Panc1 (cell line): ENCODE measurements around the gene ATG4D. TPM values are rescaled to one million over a fixed set of nuclear protein-coding genes. Genes with fewer than 3 reads are reported as not detected.

Source experiments
- ATAC-seq: fragments of 200-7000 bp; cut with Tn5 transposase; 2 replicates; pipeline ENCODE4 v1.9.1; 2020; ENCODE audit warnings: mild to moderate bottlenecking, moderate library complexity
- BruUV-seq: library from RNA; stranded (reverse); fragments of 400-500 nt; replicated peaks from 2 replicates; lab custom pipeline; 2021; lab: Mats Ljungman, UMichigan
- CTCF ChIA-PET: fragments of 300-600 bp; sonication (Branson Sonifier 250); formaldehyde crosslinking; loops from one replicate; lab custom pipeline; 2022; ENCODE audit warnings: antibody characterized with exemption; lab: Charles Lee
- POLR2A ChIA-PET: fragments of 300-600 bp; sonication (Branson Sonifier 250); formaldehyde crosslinking; loops from one replicate; lab custom pipeline; 2022; ENCODE audit warnings: antibody characterized with exemption; lab: Charles Lee
- DNase-seq: peaks from one replicate; pipeline ENCODE4 v3.0.0-alpha.2; 2010; ENCODE audit warnings: low read depth, low spot score
- H3K27ac ChIP-seq: 2 replicates; pipeline ENCODE4 v1.5.1; 2011; ENCODE audit warnings: mild to moderate bottlenecking, low read length, inconsistent platforms
- H3K27me3 ChIP-seq: fragments of 200-500 bp; sonication (Bioruptor generic); 2 replicates; pipeline ENCODE4 v1.6.0; 2014; ENCODE audit warnings: low read length, inconsistent platforms; ENCODE audit not compliant: control insufficient read depth, insufficient read depth
- H3K36me3 ChIP-seq: fragments of 200-500 bp; sonication (Bioruptor generic); 2 replicates; pipeline ENCODE4 v1.5.1; 2014; ENCODE audit warnings: inconsistent platforms, mild to moderate bottlenecking, low read length, moderate library complexity; ENCODE audit not compliant: control insufficient read depth, insufficient read depth
- H3K4me1 ChIP-seq: 2 replicates; pipeline ENCODE4 v1.5.1; 2011; ENCODE audit warnings: inconsistent platforms, mild to moderate bottlenecking, low read length, moderate library complexity; ENCODE audit not compliant: control insufficient read depth, insufficient read depth
- H3K4me3 ChIP-seq, 2 experiments: 2 replicates each; pipeline ENCODE4 v1.5.1; 2011 to 2012; ENCODE audit warnings: low read depth in 2 of 2, low read length in 2 of 2, mild to moderate bottlenecking in 2 of 2, inconsistent platforms in 1 of 2, moderate library complexity in 1 of 2
- H3K9me3 ChIP-seq: fragments of 200-500 bp; sonication (Bioruptor generic); 2 replicates; pipeline ENCODE4 v1.5.1; 2014; ENCODE audit warnings: low read depth, mild to moderate bottlenecking, inconsistent platforms, low read length, moderate library complexity; ENCODE audit not compliant: control insufficient read depth, insufficient read depth
- POLR2AphosphoS5 ChIP-seq: IDR thresholded peaks from 2 replicates; pipeline ENCODE4 v1.6.1; 2012; ENCODE audit warnings: mild to moderate bottlenecking, low read depth, low read length, moderate library complexity
- SIN3A ChIP-seq: IDR thresholded peaks from 2 replicates; pipeline ENCODE4 v1.6.1; 2012; ENCODE audit warnings: low read depth, mild to moderate bottlenecking, low read length, moderate library complexity, borderline replicate concordance; ENCODE audit not compliant: insufficient read depth
- TCF7L2 ChIP-seq: IDR thresholded peaks from 2 replicates; pipeline ENCODE4 v1.6.1; 2011; ENCODE audit warnings: mild to moderate bottlenecking, low read depth, low read length, inconsistent platforms
- in situ Hi-C: cut with HindIII; loops from 2 replicates; pipeline ENCODE4 v1.10.0; 2016; ENCODE audit warnings: low sequenced_read_pairs, low pct_unique_long_range_greater_than_20kb
- intact Hi-C: fragments of 100-400 bp; cut with micrococcal nuclease; formaldehyde crosslinking; loops from one replicate; pipeline ENCODE4 v1.10.0; 2022; ENCODE audit not compliant: unreplicated experiment
- total RNA-seq: library from RNA; stranded (reverse); gene quantifications from one replicate; pipeline ENCODE4 v1.2.1, GENCODE V29; 2021; ENCODE audit not compliant: unreplicated experiment
- TF ChIP-seq, protein P1 (sequence below): fragments of 450-650 bp; IDR thresholded peaks from 2 replicates; pipeline ENCODE4 v1.5.1; 2017; ENCODE audit warnings: mild to moderate bottlenecking
- TF ChIP-seq, protein P2 (sequence below), 2 experiments: IDR thresholded peaks; 2 replicates each; pipeline ENCODE4 v1.6.1; 2011 to 2012; ENCODE audit warnings: low read depth in 2 of 2, control low read depth in 1 of 2, low read length in 1 of 2, mild to moderate bottlenecking in 1 of 2, moderate library complexity in 1 of 2; ENCODE audit not compliant: insufficient read depth in 1 of 2

ATG4D gene
- total RNA-seq, 1 experiment from 2014 or later = 28.0 TPM

DNA sequence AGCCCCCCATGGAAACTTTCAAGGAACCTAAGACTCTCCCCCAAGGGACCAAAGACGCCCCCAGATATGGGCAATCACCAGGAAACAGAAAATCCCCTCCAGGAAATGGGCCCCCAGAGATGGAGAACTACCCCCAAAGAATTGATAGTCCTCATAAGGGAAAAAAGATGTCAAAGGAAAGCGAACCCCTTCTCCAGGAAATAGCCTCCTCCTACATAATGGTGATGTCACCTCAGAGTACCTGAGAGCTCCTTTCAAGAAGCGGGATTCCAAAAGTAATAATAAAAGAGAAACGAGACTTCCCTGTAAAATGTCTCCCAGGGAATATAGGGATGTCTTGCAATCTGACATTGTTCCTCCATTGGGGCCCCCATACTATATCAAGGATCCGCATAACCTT is 24.0 kb downstream of the ATG4D start:
- POLR2A ChIA-PET = interaction anchor here (0.9 kb wide), 1 partner anchor 167 kb away, joined by 3 read pairs; no protein-coding TSS in a partner anchor
- intact Hi-C loops = loop anchor here (5.0 kb wide), 1 partner anchor 130 kb away; no protein-coding TSS in a partner anchor
- in situ Hi-C loops = no loop called here
- Histone ChIP-seq H3K4me1 (peaks cover 23% of the 10 kb centered on the region), H3K9me3 (no peaks in the 10 kb centered on the region), H3K4me3 (peak overlapping the region; percentile 60 to 69), H3K27ac (peak overlapping the region; percentile 65), H3K36me3 (no peaks in the 10 kb centered on the region; the same call in 1 of the 2 replicates), H3K27me3 (no peaks in the 10 kb centered on the region)
- ATAC-seq (no peak), DNase-seq (no peak)
- TF ChIP-seq, protein P1, sequence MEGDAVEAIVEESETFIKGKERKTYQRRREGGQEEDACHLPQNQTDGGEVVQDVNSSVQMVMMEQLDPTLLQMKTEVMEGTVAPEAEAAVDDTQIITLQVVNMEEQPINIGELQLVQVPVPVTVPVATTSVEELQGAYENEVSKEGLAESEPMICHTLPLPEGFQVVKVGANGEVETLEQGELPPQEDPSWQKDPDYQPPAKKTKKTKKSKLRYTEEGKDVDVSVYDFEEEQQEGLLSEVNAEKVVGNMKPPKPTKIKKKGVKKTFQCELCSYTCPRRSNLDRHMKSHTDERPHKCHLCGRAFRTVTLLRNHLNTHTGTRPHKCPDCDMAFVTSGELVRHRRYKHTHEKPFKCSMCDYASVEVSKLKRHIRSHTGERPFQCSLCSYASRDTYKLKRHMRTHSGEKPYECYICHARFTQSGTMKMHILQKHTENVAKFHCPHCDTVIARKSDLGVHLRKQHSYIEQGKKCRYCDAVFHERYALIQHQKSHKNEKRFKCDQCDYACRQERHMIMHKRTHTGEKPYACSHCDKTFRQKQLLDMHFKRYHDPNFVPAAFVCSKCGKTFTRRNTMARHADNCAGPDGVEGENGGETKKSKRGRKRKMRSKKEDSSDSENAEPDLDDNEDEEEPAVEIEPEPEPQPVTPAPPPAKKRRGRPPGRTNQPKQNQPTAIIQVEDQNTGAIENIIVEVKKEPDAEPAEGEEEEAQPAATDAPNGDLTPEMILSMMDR = no peak
- TF ChIP-seq SIN3A = no peak
- no peak for TF ChIP-seq TCF7L2
- CTCF ChIA-PET = no interaction called here
- BruUV-seq = no TSS peak

DNA sequence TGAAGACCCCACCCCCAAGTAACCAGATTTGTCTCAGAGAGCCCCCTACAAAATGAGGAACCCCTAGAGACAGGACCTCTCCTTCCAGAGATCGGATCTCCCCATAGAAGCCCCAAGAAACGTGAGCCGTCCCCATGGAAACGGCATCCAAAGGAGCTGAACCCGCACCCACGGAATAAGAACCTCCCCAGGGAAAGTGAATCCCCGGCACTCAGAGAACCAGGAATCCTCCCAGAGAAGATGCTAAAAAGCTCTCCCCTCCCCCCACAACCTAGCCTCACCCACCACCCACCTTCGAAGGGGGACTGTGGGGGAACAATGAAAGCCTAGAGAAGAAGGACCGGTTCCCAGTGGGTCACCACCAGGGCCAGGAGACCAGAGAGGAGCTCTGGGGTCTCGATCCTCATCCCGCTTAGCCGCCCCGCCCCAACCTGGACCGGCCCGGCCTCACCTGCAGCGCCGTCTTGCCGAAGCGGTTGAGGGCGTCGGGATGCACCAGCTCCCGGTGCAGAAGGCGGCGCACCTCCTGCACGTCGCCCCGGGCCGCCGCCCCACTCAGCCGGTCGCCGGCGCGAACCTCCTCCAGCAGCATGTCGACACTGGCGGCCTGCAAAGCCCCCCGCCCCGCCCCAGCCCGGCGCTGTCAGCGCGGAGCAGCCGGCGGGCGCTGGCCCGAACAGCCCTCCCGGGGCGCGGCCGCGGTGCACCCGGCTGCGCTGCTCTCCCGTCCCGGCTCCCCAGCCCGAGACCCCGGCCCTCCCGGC is 24.5 kb downstream of the ATG4D start:
- peak overlapping the region; percentile 65 for H3K27ac ChIP-seq
- TF ChIP-seq, protein P2, sequence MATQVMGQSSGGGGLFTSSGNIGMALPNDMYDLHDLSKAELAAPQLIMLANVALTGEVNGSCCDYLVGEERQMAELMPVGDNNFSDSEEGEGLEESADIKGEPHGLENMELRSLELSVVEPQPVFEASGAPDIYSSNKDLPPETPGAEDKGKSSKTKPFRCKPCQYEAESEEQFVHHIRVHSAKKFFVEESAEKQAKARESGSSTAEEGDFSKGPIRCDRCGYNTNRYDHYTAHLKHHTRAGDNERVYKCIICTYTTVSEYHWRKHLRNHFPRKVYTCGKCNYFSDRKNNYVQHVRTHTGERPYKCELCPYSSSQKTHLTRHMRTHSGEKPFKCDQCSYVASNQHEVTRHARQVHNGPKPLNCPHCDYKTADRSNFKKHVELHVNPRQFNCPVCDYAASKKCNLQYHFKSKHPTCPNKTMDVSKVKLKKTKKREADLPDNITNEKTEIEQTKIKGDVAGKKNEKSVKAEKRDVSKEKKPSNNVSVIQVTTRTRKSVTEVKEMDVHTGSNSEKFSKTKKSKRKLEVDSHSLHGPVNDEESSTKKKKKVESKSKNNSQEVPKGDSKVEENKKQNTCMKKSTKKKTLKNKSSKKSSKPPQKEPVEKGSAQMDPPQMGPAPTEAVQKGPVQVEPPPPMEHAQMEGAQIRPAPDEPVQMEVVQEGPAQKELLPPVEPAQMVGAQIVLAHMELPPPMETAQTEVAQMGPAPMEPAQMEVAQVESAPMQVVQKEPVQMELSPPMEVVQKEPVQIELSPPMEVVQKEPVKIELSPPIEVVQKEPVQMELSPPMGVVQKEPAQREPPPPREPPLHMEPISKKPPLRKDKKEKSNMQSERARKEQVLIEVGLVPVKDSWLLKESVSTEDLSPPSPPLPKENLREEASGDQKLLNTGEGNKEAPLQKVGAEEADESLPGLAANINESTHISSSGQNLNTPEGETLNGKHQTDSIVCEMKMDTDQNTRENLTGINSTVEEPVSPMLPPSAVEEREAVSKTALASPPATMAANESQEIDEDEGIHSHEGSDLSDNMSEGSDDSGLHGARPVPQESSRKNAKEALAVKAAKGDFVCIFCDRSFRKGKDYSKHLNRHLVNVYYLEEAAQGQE (IDR thresholded peaks at IDR 0.05; ENCODE audit: insufficient read depth in 1 of 2, low read depth in 2 of 2, low read length in 1 of 2) = no peak
- TF ChIP-seq POLR2AphosphoS5 = no peak
- TF ChIP-seq, protein P1 = no peak
- 0 out of 2 replicates have a peak, but pooled peaks have one; percentile 36 for TF ChIP-seq SIN3A
- peaks cover 23% of the 10 kb centered on the region for H3K4me1 ChIP-seq
- ChIA-PET CTCF (interaction anchor here (0.8 kb wide), 1 partner anchor 52 kb away, joined by 4 read pairs; no protein-coding TSS in a partner anchor), POLR2A (interaction anchor here (0.9 kb wide), 1 partner anchor 168 kb away, joined by 3 read pairs; no protein-coding TSS in a partner anchor)
- H3K9me3 ChIP-seq = no peaks in the 10 kb centered on the region
- intact Hi-C loops = loop anchor here (5.0 kb wide), 1 partner anchor 129 kb away; no protein-coding TSS in a partner anchor
- peak overlapping the region; percentile 60 to 69 for H3K4me3 ChIP-seq
- no TSS peak for BruUV-seq
- DNase-seq = no peak
- peak; percentile 34 for ATAC-seq
- H3K36me3 ChIP-seq = no peaks in the 10 kb centered on the region
- H3K27me3 ChIP-seq = no peaks in the 10 kb centered on the region
- in situ Hi-C loops = no loop called here
